K562 (cell line): ENCODE results near the gene SLPI. TPM values are rescaled to one million over a fixed set of nuclear protein-coding genes. Genes with fewer than 3 reads are reported as not detected.

Experiments used
- BCOR ChIP-seq: fragments of 450-650 bp; IDR thresholded peaks from 2 replicates; pipeline ENCODE4 v1.6.1; 2016
- NFRKB ChIP-seq: fragments of 450-650 bp; IDR thresholded peaks from 2 replicates; pipeline ENCODE4 v1.6.1; 2016; ENCODE audit warnings: low read depth
- THAP12 ChIP-seq: fragments of 250-450 bp; sonication (Bioruptor Pico); IDR thresholded peaks from 2 replicates; pipeline ENCODE4 v1.9.0; 2021; ENCODE audit warnings: mild to moderate bottlenecking, inconsistent platforms
- polyA plus RNA-seq, 8 experiments: library from polyadenylated mRNA; depleted of rRNA in 4 of 8; stranded (reverse) in 5 of 8; unstranded in 3 of 8; fragments of >200 nt; fragmentation: Nextera tagmentation in 2 of 8; fragmentation: Illumina TruSeq in 1 of 8; extraction: Ambion mirVana in 2 of 8; extraction: Trizol in 1 of 8; gene quantifications; 2 replicates each; pipeline versions ENCODE4 v1.2.1 to v1.2.3, GENCODE V29; 2011 to 2014; ENCODE audit warnings: inconsistent platforms in 1 of 8, missing spikeins in 1 of 8
- total RNA-seq, 7 experiments: library from RNA; depleted of rRNA in 6 of 7; stranded (reverse); fragments of >200 nt in 6 of 7; fragmentation: Illumina TruSeq in 2 of 7; extraction: Trizol in 2 of 7; gene quantifications; 2 replicates each; pipeline versions ENCODE4 v1.2.1 to v1.2.3, GENCODE V29; 2011 to 2021; ENCODE audit warnings: low replicate concordance in 1 of 7
- TF ChIP-seq, protein P1 (sequence below), 2 experiments: fragments of 450-650 bp in 1 of 2; sonication (generic) in 1 of 2; formaldehyde crosslinking in 1 of 2; IDR thresholded peaks; 2 replicates each; pipeline versions ENCODE4 v1.7.1 to v1.9.0; 2016 to 2022; ENCODE audit warnings: inconsistent platforms in 1 of 2, mild to moderate bottlenecking in 1 of 2, missing genetic modification reagents in 1 of 2

SLPI gene
- total and polyA plus RNA-seq, 9 of the 15 experiments (the other 6 are each of a cell fraction or from before 2014, with no cell fraction given) = 0.78 TPM; not detected in 8

- TF ChIP-seq, protein P1, sequence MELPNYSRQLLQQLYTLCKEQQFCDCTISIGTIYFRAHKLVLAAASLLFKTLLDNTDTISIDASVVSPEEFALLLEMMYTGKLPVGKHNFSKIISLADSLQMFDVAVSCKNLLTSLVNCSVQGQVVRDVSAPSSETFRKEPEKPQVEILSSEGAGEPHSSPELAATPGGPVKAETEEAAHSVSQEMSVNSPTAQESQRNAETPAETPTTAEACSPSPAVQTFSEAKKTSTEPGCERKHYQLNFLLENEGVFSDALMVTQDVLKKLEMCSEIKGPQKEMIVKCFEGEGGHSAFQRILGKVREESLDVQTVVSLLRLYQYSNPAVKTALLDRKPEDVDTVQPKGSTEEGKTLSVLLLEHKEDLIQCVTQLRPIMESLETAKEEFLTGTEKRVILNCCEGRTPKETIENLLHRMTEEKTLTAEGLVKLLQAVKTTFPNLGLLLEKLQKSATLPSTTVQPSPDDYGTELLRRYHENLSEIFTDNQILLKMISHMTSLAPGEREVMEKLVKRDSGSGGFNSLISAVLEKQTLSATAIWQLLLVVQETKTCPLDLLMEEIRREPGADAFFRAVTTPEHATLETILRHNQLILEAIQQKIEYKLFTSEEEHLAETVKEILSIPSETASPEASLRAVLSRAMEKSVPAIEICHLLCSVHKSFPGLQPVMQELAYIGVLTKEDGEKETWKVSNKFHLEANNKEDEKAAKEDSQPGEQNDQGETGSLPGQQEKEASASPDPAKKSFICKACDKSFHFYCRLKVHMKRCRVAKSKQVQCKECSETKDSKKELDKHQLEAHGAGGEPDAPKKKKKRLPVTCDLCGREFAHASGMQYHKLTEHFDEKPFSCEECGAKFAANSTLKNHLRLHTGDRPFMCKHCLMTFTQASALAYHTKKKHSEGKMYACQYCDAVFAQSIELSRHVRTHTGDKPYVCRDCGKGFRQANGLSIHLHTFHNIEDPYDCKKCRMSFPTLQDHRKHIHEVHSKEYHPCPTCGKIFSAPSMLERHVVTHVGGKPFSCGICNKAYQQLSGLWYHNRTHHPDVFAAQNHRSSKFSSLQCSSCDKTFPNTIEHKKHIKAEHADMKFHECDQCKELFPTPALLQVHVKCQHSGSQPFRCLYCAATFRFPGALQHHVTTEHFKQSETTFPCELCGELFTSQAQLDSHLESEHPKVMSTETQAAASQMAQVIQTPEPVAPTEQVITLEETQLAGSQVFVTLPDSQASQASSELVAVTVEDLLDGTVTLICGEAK (IDR thresholded peaks at IDR 0.05) = no peak
- TF ChIP-seq, protein P1 (CRISPR knock-in tag; IDR thresholded peaks at IDR 0.05) = no peak
- TF ChIP-seq NFRKB (no peak), THAP12 (CRISPR knock-in tag) (no peak), BCOR (peak; percentile 57; the same call in 1 of the 2 replicates)
- TF ChIP-seq, all 486 proteins: peak for 5
Measured at GRCh38 chr20:45292343-45292742, 38.0 kb upstream of the SLPI start (continued).
